ENCODE data around the gene TEF. TPM values are rescaled to one million over a fixed set of nuclear protein-coding genes. Genes with fewer than 3 reads are reported as not detected.

The TEF gene
- total and polyA plus RNA-seq, 9 of the 15 experiments (the other 6 are each of a cell fraction or from before 2014, with no cell fraction given): 0.04 to 3.1 (median 1.2) TPM

DNA sequence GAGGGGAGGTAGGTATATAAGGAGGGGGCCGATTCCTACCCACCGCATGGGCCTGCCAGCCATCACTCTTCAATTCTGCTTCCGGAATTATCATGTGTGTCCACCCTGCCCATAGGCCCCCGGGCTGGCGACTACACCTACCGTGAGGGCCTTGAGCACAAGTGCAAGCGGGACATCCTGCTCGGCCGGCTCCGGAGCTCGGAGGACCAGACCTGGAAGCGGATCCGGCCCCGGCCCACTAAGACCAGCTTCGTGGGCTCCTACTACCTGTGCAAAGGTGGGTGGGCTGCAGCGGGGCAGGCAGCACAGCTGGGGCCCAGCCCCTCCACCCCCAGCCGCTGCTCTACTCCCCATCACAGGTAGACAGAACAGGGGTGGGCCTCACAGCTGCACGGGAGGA lies 38.4 kb upstream of the TEF start:
- no peaks in the 10 kb centered on the region for H3K9me1 ChIP-seq (ENCODE audit: control insufficient read depth, insufficient read depth, low read length)
- POLR2A ChIA-PET: interaction anchor here (0.6 to 1.0 kb wide), 3 partner anchors 9 to 42 kb away, joined by 3 to 4 read pairs (median 3); partner anchors contain the start of gene ZC3H7B
- H3K27me3 ChIP-seq (ENCODE audit: control insufficient read depth in 2 of 2, insufficient read depth in 2 of 2, low read length in 2 of 2): no peaks in the 10 kb centered on the region
- no peak overlapping the region for H3K4me2 ChIP-seq (ENCODE audit: insufficient read depth, low read length)
- WGBS (ENCODE audit: insufficient coverage, low coverage, missing lambda C conversion rate): 94% methylated on average over 8 of the region's 18 CpGs
- DNase-seq (ENCODE audit: extremely low read depth in 1 of 4, low spot score in 3 of 4): no peak
- ATAC-seq: no peak
- FAIRE-seq: no peak
- H3K9ac ChIP-seq (ENCODE audit: insufficient read depth in 1 of 2, low read depth in 2 of 2, low read length in 2 of 2): no peak overlapping the region
- H3K27ac ChIP-seq (ENCODE audit: extremely low read depth, low read depth, low read length): no peak overlapping the region
- in situ Hi-C loops (cut with MboI): no loop called here
- no peak overlapping the region for H2AFZ ChIP-seq (ENCODE audit: low read depth, low read length)
- no peaks in the 10 kb centered on the region for H3K9me3 ChIP-seq (replicated peaks; ENCODE audit: control insufficient read depth, insufficient read depth, low read depth, low read length)
- intact Hi-C loops (cut with micrococcal nuclease): no loop called here
- no peak overlapping the region for H3K4me3 ChIP-seq
- BruUV-seq (replicated peaks): no TSS peak
- H3K4me1 ChIP-seq (replicated peaks in 1 of 2; ENCODE audit: control insufficient read depth in 2 of 2, insufficient read depth in 2 of 2, low read length in 2 of 2): no peaks in the 10 kb centered on the region; a peak in 1 of 5 replicates
- H3K79me2 ChIP-seq (ENCODE audit: control insufficient read depth, insufficient read depth, low read length): no peaks in the 10 kb centered on the region
- CTCF ChIA-PET (ENCODE audit: low intra/inter-chr PET ratio): no interaction called here
- peaks cover 76% of the 10 kb centered on the region; the same call in 2 of the 3 replicates for H3K36me3 ChIP-seq (ENCODE audit: control insufficient read depth, insufficient read depth, low read length)
- TF ChIP-seq POLR2G (IDR thresholded peaks at IDR 0.05; ENCODE audit: low read depth, low read length) (peak; percentile 36; the same call in 1 of the 2 replicates), PRPF4 (IDR thresholded peaks at IDR 0.05; ENCODE audit: insufficient read depth, low read depth, low read length, poor library complexity, severe bottlenecking) (no peak)
- no peaks in the 10 kb centered on the region for H4K20me1 ChIP-seq (replicated peaks; ENCODE audit: control insufficient read depth, insufficient read depth, low read length)

DNA sequence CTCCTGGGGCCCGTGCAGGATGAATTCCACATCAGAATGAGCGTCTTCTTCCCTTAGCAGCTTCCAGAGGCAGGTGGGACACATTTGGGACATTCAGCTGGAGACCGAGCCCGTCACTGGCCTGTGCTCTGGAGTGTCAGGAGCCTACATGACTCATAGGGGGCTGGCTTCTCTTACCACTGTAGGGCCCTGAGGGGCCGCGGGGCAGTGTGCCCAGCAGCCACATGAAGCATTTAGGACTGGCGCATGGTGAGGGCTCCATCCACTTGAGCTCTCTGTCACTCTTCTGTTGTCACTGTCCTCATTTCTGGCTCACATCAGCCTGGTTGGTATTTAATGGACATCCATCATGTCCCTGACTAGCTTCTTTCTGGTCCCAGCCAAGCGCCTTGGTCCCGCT lies 38.0 kb upstream of the TEF start:
- no peaks in the 10 kb centered on the region for H3K27me3 ChIP-seq (ENCODE audit: control insufficient read depth in 2 of 2, insufficient read depth in 2 of 2, low read length in 2 of 2)
- no peaks in the 10 kb centered on the region for H3K79me2 ChIP-seq (ENCODE audit: control insufficient read depth, insufficient read depth, low read length)
- no peak for FAIRE-seq
- no peak overlapping the region for H2AFZ ChIP-seq (ENCODE audit: low read depth, low read length)
- ChIA-PET POLR2A (interaction anchor here (0.6 to 1.0 kb wide), 4 partner anchors 10 to 42 kb away, joined by 3 to 4 read pairs (median 3); partner anchors contain the start of gene ZC3H7B), CTCF (ENCODE audit: low intra/inter-chr PET ratio) (interaction anchor here (0.6 kb wide), 1 partner anchor 175 kb away, joined by 5 read pairs; no protein-coding TSS in a partner anchor)
- in situ Hi-C loops (cut with MboI): no loop called here
- BruUV-seq (replicated peaks): no TSS peak
- no peak overlapping the region for H3K4me2 ChIP-seq (ENCODE audit: insufficient read depth, low read length)
- no peaks in the 10 kb centered on the region for H3K9me1 ChIP-seq (ENCODE audit: control insufficient read depth, insufficient read depth, low read length)
- WGBS (ENCODE audit: insufficient coverage, low coverage, missing lambda C conversion rate): 97% methylated on average over 9 of the region's 9 CpGs
- peaks cover 77% of the 10 kb centered on the region; the same call in 2 of the 3 replicates for H3K36me3 ChIP-seq (ENCODE audit: control insufficient read depth, insufficient read depth, low read length)
- H4K20me1 ChIP-seq (replicated peaks; ENCODE audit: control insufficient read depth, insufficient read depth, low read length): no peaks in the 10 kb centered on the region
- no peaks in the 10 kb centered on the region for H3K9me3 ChIP-seq (replicated peaks; ENCODE audit: control insufficient read depth, insufficient read depth, low read depth, low read length)
- H3K9ac ChIP-seq (ENCODE audit: insufficient read depth in 1 of 2, low read depth in 2 of 2, low read length in 2 of 2): peak overlapping the region in 1 of 2 experiments; percentile 35; a peak in 1 of 4 replicates
- H3K4me1 ChIP-seq (replicated peaks in 1 of 2; ENCODE audit: control insufficient read depth in 2 of 2, insufficient read depth in 2 of 2, low read length in 2 of 2): no peaks in the 10 kb centered on the region; a peak in 2 of 5 replicates
- DNase-seq (ENCODE audit: extremely low read depth in 1 of 4, low spot score in 3 of 4): no peak
- no peak for ATAC-seq
- H3K27ac ChIP-seq (ENCODE audit: extremely low read depth, low read depth, low read length): no peak overlapping the region
- intact Hi-C loops (cut with micrococcal nuclease): no loop called here
- H3K4me3 ChIP-seq: no peak overlapping the region
- no peak for TF ChIP-seq CBX5 (IDR thresholded peaks at IDR 0.05; ENCODE audit: borderline replicate concordance, low read depth)
- TF ChIP-seq SRSF9 (IDR thresholded peaks at IDR 0.05; ENCODE audit: borderline replicate concordance, low read depth, low read length): no peak
- TF ChIP-seq, protein P1, sequence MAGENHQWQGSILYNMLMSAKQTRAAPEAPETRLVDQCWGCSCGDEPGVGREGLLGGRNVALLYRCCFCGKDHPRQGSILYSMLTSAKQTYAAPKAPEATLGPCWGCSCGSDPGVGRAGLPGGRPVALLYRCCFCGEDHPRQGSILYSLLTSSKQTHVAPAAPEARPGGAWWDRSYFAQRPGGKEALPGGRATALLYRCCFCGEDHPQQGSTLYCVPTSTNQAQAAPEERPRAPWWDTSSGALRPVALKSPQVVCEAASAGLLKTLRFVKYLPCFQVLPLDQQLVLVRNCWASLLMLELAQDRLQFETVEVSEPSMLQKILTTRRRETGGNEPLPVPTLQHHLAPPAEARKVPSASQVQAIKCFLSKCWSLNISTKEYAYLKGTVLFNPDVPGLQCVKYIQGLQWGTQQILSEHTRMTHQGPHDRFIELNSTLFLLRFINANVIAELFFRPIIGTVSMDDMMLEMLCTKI (IDR thresholded peaks at IDR 0.05; ENCODE audit: partially characterized antibody): no peak
- no peak for TF ChIP-seq ZKSCAN1 (IDR thresholded peaks at IDR 0.05; ENCODE audit: low read depth, low read length)
- no peak for TF ChIP-seq CBFB (CRISPR knock-in tag; IDR thresholded peaks at IDR 0.05)
- TF ChIP-seq, protein P2, sequence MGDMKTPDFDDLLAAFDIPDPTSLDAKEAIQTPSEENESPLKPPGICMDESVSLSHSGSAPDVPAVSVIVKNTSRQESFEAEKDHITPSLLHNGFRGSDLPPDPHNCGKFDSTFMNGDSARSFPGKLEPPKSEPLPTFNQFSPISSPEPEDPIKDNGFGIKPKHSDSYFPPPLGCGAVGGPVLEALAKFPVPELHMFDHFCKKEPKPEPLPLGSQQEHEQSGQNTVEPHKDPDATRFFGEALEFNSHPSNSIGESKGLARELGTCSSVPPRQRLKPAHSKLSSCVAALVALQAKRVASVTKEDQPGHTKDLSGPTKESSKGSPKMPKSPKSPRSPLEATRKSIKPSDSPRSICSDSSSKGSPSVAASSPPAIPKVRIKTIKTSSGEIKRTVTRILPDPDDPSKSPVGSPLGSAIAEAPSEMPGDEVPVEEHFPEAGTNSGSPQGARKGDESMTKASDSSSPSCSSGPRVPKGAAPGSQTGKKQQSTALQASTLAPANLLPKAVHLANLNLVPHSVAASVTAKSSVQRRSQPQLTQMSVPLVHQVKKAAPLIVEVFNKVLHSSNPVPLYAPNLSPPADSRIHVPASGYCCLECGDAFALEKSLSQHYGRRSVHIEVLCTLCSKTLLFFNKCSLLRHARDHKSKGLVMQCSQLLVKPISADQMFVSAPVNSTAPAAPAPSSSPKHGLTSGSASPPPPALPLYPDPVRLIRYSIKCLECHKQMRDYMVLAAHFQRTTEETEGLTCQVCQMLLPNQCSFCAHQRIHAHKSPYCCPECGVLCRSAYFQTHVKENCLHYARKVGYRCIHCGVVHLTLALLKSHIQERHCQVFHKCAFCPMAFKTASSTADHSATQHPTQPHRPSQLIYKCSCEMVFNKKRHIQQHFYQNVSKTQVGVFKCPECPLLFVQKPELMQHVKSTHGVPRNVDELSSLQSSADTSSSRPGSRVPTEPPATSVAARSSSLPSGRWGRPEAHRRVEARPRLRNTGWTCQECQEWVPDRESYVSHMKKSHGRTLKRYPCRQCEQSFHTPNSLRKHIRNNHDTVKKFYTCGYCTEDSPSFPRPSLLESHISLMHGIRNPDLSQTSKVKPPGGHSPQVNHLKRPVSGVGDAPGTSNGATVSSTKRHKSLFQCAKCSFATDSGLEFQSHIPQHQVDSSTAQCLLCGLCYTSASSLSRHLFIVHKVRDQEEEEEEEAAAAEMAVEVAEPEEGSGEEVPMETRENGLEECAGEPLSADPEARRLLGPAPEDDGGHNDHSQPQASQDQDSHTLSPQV (IDR thresholded peaks at IDR 0.05): no peak
- no peak for TF ChIP-seq CBX2 (IDR thresholded peaks at IDR 0.05; ENCODE audit: insufficient read depth, low read length, poor library complexity, severe bottlenecking)
- TF ChIP-seq SP2 (IDR thresholded peaks at IDR 0.05; ENCODE audit: extremely low read depth, low read depth, low read length, poor library complexity, severe bottlenecking): no peak
